Stimulated activated CD8-positive, alpha-beta memory T cell treated with anti-CD3 and anti-CD28 coated beads, Interleukin-15, amount 100 ng/mL, for 24 hours (primary cell): ENCODE data around the gene FOXN4.

Experiments
- DNase-seq: peaks from one replicate; pipeline ENCODE4 v3.0.0-alpha.2; 2020; ENCODE audit warnings: low read depth

FOXN4 gene

DNA sequence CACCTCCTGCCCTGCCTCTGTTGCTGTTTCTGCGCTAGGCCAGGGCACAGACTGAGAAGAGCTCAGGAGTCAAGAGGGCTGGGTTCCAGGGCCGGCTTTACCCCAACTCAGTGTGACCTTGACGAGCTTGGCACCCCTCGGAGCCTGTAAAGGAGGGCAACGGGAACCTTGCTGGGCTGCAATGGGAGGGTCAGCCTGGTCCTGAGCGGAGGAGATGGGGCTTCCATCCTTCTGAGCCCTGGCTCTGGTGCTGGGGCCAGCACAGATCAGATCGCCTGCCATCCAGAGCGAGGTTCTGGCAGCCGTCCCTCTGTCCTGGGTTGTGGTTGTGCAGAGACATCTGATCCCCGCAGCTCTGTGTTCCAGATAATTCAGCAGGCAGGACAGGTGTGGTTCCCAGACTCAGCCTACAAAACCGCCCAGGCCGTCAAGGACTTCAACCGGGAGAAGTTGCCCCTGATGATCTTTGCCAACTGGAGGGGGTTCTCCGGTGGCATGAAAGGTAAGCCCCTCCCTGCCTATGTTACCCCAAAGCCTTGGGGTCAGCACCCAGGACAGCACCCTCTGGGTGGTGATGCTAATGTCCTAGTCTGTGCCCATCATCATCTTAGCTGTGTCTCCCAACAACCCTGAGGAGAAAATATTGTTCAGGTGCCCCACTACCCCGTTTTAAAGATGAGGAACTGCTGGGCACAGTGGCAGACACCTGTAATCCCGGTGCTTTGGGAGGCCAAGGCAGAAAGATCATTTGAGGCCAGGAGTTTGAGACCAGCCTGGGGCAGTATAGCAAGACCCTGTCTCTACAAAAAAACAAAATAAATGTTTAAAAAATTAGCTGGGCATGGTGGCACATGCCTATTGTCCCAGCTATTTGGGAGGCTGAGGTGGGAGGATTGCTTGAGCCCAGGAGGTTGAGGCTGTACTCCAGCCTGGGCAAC is 50.2 kb downstream of the FOXN4 start:
- no peak for DNase-seq

GRCh38 chr12:109258201-109258600 is 50.9 kb downstream of the FOXN4 start:
- DNase-seq, result no peak

DNA sequence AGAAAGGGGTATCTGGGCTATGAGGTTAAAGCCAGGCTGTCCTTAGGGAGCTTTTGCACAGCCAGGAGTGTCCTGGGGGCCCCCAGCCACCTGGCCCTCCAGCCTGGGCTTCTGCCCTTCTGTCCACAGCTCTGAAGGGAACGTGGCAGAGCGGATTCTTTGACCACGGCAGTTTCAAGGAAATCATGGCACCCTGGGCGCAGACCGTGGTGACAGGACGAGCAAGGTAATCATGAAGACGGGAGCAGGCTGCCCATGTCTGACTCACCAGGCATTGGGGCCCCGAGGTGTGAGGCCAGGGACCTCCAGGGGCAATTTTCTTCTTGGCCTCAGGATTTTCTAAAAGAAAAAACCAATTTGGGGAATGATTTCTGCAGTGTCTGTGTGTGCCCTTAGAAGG is 53.1 kb downstream of the FOXN4 start:
- DNase-seq, result no peak

- no peak for DNase-seq
Observed at GRCh38 chr12:109255377-109255776, 53.7 kb downstream of the FOXN4 start.

DNA sequence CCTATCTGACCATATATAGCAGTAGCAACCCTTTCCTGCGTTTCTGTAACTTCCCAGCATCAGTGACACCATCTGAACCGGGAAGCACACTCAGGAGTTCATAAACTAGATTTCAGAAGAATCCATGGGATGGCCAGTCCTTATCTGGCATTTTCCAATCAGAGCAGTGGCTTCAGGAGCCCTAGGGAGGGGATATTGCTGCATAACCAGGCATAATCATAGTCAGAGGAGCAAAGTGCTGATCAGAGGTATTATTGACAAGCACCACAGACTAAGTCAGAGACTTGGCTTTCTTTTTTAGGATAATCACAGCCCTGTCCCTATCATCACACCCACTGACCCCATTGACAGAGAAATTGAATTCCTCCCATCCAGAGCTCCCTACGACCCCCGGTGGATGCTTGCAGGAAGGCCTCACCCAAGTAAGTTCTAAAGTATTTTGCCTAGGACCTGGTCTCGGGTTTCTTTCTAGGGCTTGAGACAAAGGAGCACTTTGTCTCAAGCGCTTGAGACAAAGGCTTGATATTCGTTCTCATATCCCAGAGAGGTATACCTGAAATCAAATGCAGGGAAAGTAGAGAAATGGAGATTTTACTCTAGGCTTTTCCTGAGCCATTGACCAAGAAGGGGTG is 55.1 kb downstream of the FOXN4 start:
- no peak for DNase-seq

- no peak for DNase-seq
Observed at GRCh38 chr12:109252799-109253198, 56.3 kb downstream of the FOXN4 start.

- DNase-seq, result no peak
Observed at GRCh38 chr12:109250523-109250922, 58.6 kb downstream of the FOXN4 start.

GRCh38 chr12:109247831-109248654 is 61.0 kb downstream of the FOXN4 start:
- no peak for DNase-seq

DNA sequence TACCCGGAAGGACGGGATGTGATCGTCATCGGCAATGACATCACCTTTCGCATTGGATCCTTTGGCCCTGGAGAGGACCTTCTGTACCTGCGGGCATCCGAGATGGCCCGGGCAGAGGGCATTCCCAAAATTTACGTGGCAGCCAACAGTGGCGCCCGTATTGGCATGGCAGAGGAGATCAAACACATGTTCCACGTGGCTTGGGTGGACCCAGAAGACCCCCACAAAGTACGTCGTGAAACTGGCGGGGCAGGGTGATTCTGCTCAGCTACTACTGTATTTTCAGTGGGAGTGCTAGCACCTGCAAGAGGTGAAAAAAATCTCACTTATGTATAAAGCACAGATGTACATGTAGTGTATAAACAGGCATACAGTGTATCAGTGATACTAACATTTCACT is 62.9 kb downstream of the FOXN4 start:
- DNase-seq, result no peak

DNA sequence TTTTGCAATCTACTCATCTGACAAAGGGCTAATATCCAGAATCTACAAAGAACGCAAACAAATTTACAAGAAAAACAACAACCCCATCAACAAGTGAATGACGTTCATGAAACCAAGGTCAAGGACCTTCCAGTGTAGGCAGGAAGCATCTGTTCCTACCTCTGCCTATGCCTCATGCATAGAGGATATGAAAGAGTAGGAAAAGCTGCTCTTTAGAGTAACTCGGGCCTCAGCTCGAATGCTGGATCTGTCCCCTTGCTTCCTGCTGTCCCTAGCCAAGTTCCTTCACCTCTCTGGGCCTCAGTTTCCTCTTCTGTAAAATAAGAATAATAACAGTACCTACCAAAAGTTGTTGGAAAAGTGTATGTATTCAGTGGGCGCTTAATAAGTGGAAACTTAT is 65.0 kb downstream of the FOXN4 start:
- no peak for DNase-seq

DNA sequence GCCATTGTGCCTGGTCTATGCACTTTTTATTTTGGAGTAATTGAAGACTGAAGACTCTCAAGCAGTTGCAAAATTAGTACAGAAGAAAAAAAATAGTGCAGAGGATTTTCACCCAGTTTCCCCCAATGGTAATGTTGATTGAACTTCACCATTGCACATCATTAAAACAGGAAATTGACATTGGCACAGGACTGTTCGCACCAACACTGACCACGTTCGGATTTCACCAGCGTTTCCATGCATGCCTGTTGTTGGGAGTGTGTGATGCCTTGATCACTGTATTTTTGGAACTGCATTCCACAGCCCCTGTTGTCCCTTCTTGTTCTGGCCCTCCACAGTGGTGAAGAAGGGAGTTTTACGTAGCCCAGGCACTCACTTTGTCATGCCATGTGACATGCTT is 67.1 kb downstream of the FOXN4 start:
- DNase-seq, result no peak

DNA sequence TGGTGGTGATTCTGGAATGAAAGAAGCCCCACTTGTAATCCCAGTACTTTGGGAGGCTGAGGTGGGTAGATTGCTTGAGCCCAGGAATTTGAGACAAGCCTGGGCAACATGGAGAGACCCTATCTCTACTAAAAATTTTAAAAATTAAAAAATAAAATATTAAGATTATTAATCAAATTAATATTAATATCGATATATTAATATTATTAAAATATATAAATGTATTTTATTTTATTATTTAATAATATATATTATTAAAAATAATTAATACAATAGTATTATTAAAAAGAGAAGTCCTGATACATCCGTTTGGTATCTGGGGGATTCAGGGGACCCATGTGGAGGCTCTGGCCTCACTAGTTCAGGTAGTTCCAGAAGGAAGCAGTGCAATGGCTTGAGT is 68.7 kb downstream of the FOXN4 start:
- DNase-seq, result no peak

DNA sequence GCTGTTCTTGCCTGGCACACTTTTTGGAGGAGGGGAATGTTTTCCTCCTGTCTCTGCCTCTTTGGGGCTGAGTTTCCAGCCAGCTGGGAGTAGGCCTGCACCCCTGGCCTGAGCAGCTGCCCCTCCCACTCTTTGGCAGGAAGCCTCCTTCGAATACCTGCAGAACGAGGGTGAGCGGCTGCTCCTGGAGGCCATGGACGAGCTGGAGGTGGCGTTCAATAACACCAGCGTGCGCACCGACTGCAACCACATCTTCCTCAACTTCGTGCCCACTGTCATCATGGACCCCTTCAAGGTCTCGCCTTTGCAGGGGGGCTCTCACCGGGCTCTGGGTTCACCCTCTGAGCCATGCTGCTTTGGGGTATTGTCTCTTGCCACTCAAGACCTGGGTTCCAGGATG is 69.4 kb downstream of the FOXN4 start:
- DNase-seq, result no peak

- no peak for DNase-seq
Observed at GRCh38 chr12:109239179-109239578, 69.9 kb downstream of the FOXN4 start.

DNA sequence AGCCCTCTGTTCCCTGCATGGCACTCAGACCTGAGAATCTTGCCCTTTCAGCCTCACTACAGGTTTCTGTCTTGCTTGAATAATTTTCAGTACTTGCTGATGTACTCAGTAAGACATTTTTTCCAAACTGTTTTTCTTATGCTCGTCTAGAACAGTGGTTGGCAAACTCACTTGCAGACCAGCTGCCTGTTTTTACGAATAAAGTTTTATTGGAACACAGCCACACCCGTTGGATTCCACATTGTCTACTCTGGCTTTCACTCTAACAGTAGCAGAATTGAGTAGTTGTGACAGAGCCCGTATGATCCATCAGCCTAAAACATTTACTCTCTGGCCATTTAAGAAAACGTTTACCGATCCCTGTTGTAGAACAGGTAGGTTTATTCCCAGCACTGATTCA is 72.8 kb downstream of the FOXN4 start:
- DNase-seq, result no peak

DNA sequence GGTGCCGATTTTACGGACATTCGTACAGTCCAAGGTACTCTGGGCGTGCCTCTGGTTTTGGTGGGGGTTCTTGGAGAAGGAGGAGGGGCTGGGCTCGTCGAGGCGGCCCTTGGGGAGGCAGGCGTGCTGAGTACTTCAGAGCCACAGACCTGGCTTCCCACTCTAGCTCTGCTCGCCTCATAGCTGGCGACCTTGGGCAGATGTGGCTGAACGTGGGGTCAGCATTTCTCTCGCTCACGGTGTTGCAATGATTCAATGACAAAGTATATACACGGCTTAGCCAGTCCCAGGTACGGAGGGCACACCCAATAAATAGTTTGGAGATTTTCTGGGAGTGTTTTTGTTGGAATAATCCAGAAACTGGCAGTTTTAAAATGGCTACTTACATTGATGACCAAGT is 75.1 kb downstream of the FOXN4 start:
- no peak for DNase-seq

DNA sequence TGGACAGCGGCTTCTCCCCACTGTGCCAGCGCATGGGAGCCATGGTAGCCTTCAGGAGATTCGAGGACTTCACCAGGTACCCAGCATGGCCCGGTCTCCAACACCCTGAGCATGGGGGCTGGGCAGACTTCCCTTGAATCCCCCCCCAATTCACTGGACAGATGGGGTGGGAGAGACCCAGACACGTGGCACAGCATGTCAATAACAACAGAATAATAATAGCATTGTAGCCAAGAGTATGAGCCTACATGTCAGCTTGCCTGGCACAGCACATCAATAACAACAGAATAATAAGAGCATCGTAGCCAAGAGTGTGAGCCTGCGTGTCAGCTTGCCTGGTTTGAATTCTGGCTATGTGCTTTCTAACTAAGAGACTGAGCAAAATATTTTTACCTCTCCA is 76.4 kb downstream of the FOXN4 start:
- DNase-seq, result no peak

DNA sequence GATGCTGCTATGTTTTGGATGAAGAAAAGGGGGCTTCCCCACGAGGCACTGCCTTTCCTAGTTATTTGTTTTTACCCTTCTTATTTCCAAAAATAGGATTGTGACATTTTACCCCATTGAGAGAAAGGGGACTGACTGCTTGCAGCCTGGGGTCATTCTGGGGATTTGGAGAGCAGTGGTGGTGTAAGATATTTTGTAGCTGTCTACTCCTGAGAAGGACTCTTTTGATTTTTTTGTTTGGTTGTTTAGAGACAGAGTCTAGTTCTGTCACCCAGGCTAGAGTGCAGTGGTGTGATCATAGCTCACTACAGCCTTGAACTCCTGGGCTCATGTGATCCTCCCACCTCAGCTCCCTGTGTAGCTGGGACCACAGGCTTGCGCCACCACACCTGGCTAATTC is 78.9 kb downstream of the FOXN4 start:
- DNase-seq, result no peak

DNA sequence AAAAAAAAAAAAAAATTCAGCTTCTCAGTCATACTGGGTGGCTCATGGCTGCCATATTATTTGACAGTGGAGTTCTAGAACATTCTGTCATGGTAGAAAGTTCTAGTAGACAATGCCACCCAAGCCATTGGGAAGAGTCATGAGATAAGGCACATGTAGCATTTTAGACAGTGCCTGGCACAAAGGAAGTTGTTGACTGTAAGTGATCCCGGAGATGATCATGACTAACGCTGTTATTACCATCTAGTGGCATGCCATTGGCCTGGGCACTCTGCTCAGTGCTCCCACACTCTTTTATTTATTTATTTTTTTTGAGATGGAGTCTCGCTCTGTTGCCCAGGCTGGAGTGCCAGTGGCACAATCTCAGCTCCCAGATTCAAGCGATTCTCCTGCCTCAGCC is 80.4 kb downstream of the FOXN4 start:
- DNase-seq, result no peak
